ENCODE data around the gene AP5Z1. TPM values are rescaled to one million over a fixed set of nuclear protein-coding genes. Genes with fewer than 3 reads are reported as not detected.
A peak's percentile ranks its signal among the peaks of the same experiment; 100 is the strongest.

AP5Z1 gene
- total RNA-seq, 1 experiment from 2014 or later = 29.8 TPM

- DNase-seq (ENCODE audit: low read depth) = no peak
- in situ Hi-C loops (cut with HindIII; ENCODE audit: low pct_unique_long_range_greater_than_20kb, low sequenced_read_pairs) = no loop called here
Observed at GRCh38 chr7:4824120-4824775, 48.8 kb downstream of the AP5Z1 start.

- in situ Hi-C loops (cut with HindIII; ENCODE audit: low pct_unique_long_range_greater_than_20kb, low sequenced_read_pairs) = no loop called here
- DNase-seq (ENCODE audit: low read depth) = no peak
Observed at GRCh38 chr7:4825081-4825480, 49.7 kb downstream of the AP5Z1 start.

- in situ Hi-C loops (cut with HindIII; ENCODE audit: low pct_unique_long_range_greater_than_20kb, low sequenced_read_pairs) = no loop called here
- no peak for DNase-seq (ENCODE audit: low read depth)
Observed at GRCh38 chr7:4828720-4829383, 53.4 kb downstream of the AP5Z1 start.

GRCh38 chr7:4830176-4830575, 54.8 kb downstream of the AP5Z1 start:
- DNase-seq (ENCODE audit: low read depth) = peak; percentile 12
- in situ Hi-C loops (cut with HindIII; ENCODE audit: low pct_unique_long_range_greater_than_20kb, low sequenced_read_pairs) = no loop called here

GRCh38 chr7:4831723-4832495, 56.5 kb downstream of the AP5Z1 start:
- DNase-seq (ENCODE audit: low read depth) = no peak
- in situ Hi-C loops (cut with HindIII; ENCODE audit: low pct_unique_long_range_greater_than_20kb, low sequenced_read_pairs) = no loop called here

- DNase-seq (ENCODE audit: low read depth) = no peak
- in situ Hi-C loops (cut with HindIII; ENCODE audit: low pct_unique_long_range_greater_than_20kb, low sequenced_read_pairs) = no loop called here
Observed at GRCh38 chr7:4832711-4833110, 57.3 kb downstream of the AP5Z1 start.

- no peak for DNase-seq (ENCODE audit: low read depth)
- in situ Hi-C loops (cut with HindIII; ENCODE audit: low pct_unique_long_range_greater_than_20kb, low sequenced_read_pairs) = no loop called here
Observed at GRCh38 chr7:4833176-4833575, 57.8 kb downstream of the AP5Z1 start.

GRCh38 chr7:4833691-4834600, 58.5 kb downstream of the AP5Z1 start:
- in situ Hi-C loops (cut with HindIII; ENCODE audit: low pct_unique_long_range_greater_than_20kb, low sequenced_read_pairs) = no loop called here
- DNase-seq (ENCODE audit: low read depth) = no peak

- in situ Hi-C loops (cut with HindIII; ENCODE audit: low pct_unique_long_range_greater_than_20kb, low sequenced_read_pairs) = no loop called here
- no peak for DNase-seq (ENCODE audit: low read depth)
Observed at GRCh38 chr7:4834601-4835397, 59.4 kb downstream of the AP5Z1 start.

- DNase-seq (ENCODE audit: low read depth) = no peak
- in situ Hi-C loops (cut with HindIII; ENCODE audit: low pct_unique_long_range_greater_than_20kb, low sequenced_read_pairs) = no loop called here
Observed at GRCh38 chr7:4835398-4836205, 60.2 kb downstream of the AP5Z1 start.

- in situ Hi-C loops (cut with HindIII; ENCODE audit: low pct_unique_long_range_greater_than_20kb, low sequenced_read_pairs) = no loop called here
Observed at GRCh38 chr7:4836206-4836661, 60.8 kb downstream of the AP5Z1 start.

GRCh38 chr7:4837041-4837802, 61.8 kb downstream of the AP5Z1 start:
- in situ Hi-C loops (cut with HindIII; ENCODE audit: low pct_unique_long_range_greater_than_20kb, low sequenced_read_pairs) = no loop called here
- DNase-seq (ENCODE audit: low read depth) = no peak

More at GRCh38 chr7:4836206-4836661, 60.8 kb downstream of the AP5Z1 start:
- no peak for DNase-seq (ENCODE audit: low read depth)

- in situ Hi-C loops (cut with HindIII; ENCODE audit: low pct_unique_long_range_greater_than_20kb, low sequenced_read_pairs) = no loop called here
- no peak for DNase-seq (ENCODE audit: low read depth)
Observed at GRCh38 chr7:4837803-4838625, 62.6 kb downstream of the AP5Z1 start.

- in situ Hi-C loops (cut with HindIII; ENCODE audit: low pct_unique_long_range_greater_than_20kb, low sequenced_read_pairs) = no loop called here
- DNase-seq (ENCODE audit: low read depth) = no peak
Observed at GRCh38 chr7:4838626-4839334, 63.4 kb downstream of the AP5Z1 start.

GRCh38 chr7:4840079-4840501, 64.7 kb downstream of the AP5Z1 start:
- in situ Hi-C loops (cut with HindIII; ENCODE audit: low pct_unique_long_range_greater_than_20kb, low sequenced_read_pairs) = no loop called here

More at GRCh38 chr7:4840079-4840501, 64.7 kb downstream of the AP5Z1 start:
- DNase-seq (ENCODE audit: low read depth) = no peak
